ENCODE measurements around the gene MPHOSPH10.
A peak's percentile ranks its signal among the peaks of the same experiment; 100 is the strongest.

MPHOSPH10 gene

GRCh38 chr2:71153585-71154224 lies 23.3 kb downstream of the MPHOSPH10 start:
- H3K27me3 ChIP-seq = no peaks in the 10 kb centered on the region
- no peak for DNase-seq
- TF ChIP-seq CTCF (IDR thresholded peaks at IDR 0.05; ENCODE audit: low read depth, low read length) = no peak
- no peaks in the 10 kb centered on the region for H3K36me3 ChIP-seq
- no peak overlapping the region for H3K4me3 ChIP-seq (ENCODE audit: low read depth, low read length)
- H3K4me1 ChIP-seq = no peaks in the 10 kb centered on the region
- H3K9me3 ChIP-seq = no peaks in the 10 kb centered on the region

DNA sequence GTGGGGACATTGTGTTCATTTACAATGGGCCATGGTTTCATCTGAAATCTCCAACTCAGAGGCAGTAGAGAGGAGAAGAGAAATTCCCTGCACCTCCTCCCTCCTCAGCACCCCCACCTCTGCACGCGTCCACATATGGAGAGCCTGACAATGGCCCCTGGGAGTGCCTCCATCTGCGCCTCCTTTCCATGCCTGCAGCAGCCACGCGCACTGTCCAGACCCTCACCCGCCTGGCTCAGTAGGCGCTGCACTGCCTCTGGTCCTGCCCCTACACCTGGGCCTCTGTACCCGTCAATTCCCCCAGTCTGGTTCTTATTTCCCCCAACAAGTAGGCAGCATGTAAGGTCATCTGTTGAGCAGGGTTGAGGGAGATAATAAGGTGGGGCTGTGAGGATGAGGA lies 23.8 kb downstream of the MPHOSPH10 start:
- no peaks in the 10 kb centered on the region for H3K4me1 ChIP-seq
- H3K9me3 ChIP-seq = no peaks in the 10 kb centered on the region
- DNase-seq = no peak
- TF ChIP-seq CTCF (IDR thresholded peaks at IDR 0.05; ENCODE audit: low read depth, low read length) = no peak
- H3K36me3 ChIP-seq = no peaks in the 10 kb centered on the region
- no peaks in the 10 kb centered on the region for H3K27me3 ChIP-seq
- H3K4me3 ChIP-seq (ENCODE audit: low read depth, low read length) = no peak overlapping the region

DNA sequence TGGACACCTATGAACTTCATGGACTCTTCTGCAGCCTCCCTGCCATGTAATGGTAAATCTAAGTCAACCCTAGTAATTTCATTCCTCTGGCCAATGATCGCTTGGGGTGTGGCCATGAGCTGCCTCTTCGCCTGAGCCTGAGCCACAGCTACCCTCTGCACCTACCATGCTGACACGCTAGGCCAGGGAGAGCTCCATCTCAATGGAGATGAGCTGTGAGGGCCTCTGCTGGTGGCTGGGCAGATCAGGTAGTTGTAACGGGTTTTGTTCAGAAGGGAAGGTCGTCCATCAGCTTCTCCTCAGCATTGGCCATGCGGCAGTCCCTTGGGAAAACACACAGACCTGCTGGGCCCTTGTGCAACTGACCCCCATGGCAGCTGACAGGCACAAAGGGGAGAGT lies 24.4 kb downstream of the MPHOSPH10 start:
- Histone ChIP-seq H3K27me3 (no peaks in the 10 kb centered on the region), H3K9me3 (no peaks in the 10 kb centered on the region), H3K4me1 (no peaks in the 10 kb centered on the region), H3K36me3 (no peaks in the 10 kb centered on the region), H3K4me3 (ENCODE audit: low read depth, low read length) (no peak overlapping the region)
- no peak for DNase-seq
- no peak for TF ChIP-seq CTCF (IDR thresholded peaks at IDR 0.05; ENCODE audit: low read depth, low read length)

GRCh38 chr2:71155846-71156245 lies 25.4 kb downstream of the MPHOSPH10 start:
- Histone ChIP-seq H3K4me1 (no peaks in the 10 kb centered on the region), H3K9me3 (no peaks in the 10 kb centered on the region), H3K36me3 (no peaks in the 10 kb centered on the region), H3K4me3 (ENCODE audit: low read depth, low read length) (no peak overlapping the region), H3K27me3 (no peaks in the 10 kb centered on the region)
- TF ChIP-seq CTCF (IDR thresholded peaks at IDR 0.05; ENCODE audit: low read depth, low read length) = no peak
- DNase-seq = no peak

- H3K4me1 ChIP-seq = no peaks in the 10 kb centered on the region
- TF ChIP-seq CTCF (IDR thresholded peaks at IDR 0.05; ENCODE audit: low read depth, low read length) = no peak
- H3K27me3 ChIP-seq = no peaks in the 10 kb centered on the region
- H3K36me3 ChIP-seq = no peaks in the 10 kb centered on the region
- peak; percentile 52 for DNase-seq
- H3K9me3 ChIP-seq = no peaks in the 10 kb centered on the region
- peak overlapping the region; percentile 26 for H3K4me3 ChIP-seq (ENCODE audit: low read depth, low read length)
These were observed 26.1 kb downstream of the MPHOSPH10 start for GRCh38 chr2:71156573-71156972.

- no peaks in the 10 kb centered on the region for H3K9me3 ChIP-seq
- peak; percentile 66 for DNase-seq
- no peaks in the 10 kb centered on the region for H3K4me1 ChIP-seq
- H3K4me3 ChIP-seq (ENCODE audit: low read depth, low read length) = peak overlapping the region; percentile 26
- TF ChIP-seq CTCF (IDR thresholded peaks at IDR 0.05; ENCODE audit: low read depth, low read length) = peak; percentile 61
- H3K36me3 ChIP-seq = no peaks in the 10 kb centered on the region
- H3K27me3 ChIP-seq = no peaks in the 10 kb centered on the region
These were observed 26.8 kb downstream of the MPHOSPH10 start for GRCh38 chr2:71157124-71157793.

Data from BE2C (cell line).